ENCODE measurements around the gene PDGFA. TPM values are rescaled to one million over a fixed set of nuclear protein-coding genes. Genes with fewer than 3 reads are reported as not detected.

The PDGFA gene
- total and polyA plus RNA-seq, 8 donors = 25.9 to 69.4 (median 36.3) TPM

DNA sequence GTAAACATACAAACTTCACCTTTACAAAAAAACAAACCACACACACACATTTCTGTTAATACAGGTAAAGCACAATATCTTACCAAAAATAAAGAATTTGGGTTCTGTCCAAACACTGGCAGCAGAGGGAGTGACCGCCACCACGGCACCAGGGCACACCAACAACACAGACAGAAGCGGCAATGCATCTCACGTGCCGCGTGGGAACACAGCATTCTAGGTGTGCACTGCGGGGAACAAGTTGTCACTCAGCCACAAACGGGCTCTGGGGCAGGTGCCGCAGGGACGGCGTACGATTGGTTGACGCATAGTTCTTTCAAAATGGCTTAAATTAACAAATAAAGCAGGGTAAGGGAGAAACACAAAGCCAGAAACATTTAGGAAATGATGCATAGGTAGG, 22.3 kb downstream of the PDGFA start:
- Histone ChIP-seq H3K36me3 (peaks cover 0 to 51% of the 10 kb centered on the region in 2 donors), H3K4me1 (no peaks in the 10 kb centered on the region), H3K27me3 (no peaks in the 10 kb centered on the region), H3K9me3 (no peaks in the 10 kb centered on the region), H3K4me3 (no peak overlapping the region), H3K27ac (no peak overlapping the region)
- intact Hi-C loops (cut with DNase I) = no loop called here
- DNase-seq (peak in 1 of 4 donors; percentile 39), ATAC-seq (no peak)
- TF ChIP-seq, protein P1, sequence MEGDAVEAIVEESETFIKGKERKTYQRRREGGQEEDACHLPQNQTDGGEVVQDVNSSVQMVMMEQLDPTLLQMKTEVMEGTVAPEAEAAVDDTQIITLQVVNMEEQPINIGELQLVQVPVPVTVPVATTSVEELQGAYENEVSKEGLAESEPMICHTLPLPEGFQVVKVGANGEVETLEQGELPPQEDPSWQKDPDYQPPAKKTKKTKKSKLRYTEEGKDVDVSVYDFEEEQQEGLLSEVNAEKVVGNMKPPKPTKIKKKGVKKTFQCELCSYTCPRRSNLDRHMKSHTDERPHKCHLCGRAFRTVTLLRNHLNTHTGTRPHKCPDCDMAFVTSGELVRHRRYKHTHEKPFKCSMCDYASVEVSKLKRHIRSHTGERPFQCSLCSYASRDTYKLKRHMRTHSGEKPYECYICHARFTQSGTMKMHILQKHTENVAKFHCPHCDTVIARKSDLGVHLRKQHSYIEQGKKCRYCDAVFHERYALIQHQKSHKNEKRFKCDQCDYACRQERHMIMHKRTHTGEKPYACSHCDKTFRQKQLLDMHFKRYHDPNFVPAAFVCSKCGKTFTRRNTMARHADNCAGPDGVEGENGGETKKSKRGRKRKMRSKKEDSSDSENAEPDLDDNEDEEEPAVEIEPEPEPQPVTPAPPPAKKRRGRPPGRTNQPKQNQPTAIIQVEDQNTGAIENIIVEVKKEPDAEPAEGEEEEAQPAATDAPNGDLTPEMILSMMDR (IDR thresholded peaks at IDR 0.05) = no peak

DNA sequence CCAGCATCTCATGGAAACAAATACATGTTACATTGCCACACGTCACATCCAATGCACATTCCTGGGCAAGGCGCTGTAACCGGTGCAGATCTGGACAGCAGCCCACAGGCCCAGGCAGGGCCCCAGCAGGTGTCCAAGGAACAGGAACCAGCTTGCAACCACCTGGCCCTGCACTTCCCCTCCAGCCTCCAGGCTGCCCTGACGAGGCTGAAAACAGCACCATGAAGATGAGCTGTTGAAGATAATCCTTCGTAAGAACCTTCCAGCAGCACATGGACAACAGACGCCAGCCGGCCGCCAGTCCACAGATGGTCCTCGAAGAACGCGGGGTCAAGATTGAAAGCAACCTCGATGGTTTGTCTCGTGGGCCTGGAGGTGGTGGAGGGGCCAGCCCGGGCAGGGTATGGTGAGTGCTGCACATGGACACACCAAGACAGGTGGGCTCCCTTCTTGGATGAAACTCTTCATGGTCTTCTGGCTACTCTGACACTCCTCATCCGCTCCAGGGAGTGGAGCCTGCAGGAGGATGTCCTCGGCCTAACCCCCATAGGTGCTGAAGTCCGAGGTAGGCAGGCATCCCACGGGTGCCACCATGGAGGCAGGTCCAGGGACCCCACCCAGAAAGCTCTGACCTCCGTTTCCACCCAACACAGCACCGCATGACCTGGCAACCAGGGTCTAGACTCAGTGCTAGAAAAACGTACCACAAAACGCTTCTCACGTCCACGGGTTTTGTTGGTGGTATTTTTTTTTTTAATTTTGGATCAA, 22.9 kb downstream of the PDGFA start:
- Histone ChIP-seq H3K27me3 (no peaks in the 10 kb centered on the region), H3K27ac (no peak overlapping the region), H3K9me3 (no peaks in the 10 kb centered on the region), H3K4me3 (no peak overlapping the region), H3K36me3 (peaks cover 0 to 51% of the 10 kb centered on the region in 2 donors), H3K4me1 (no peaks in the 10 kb centered on the region)
- DNase-seq = peak in 1 of 4 donors; percentile 61
- no peak for ATAC-seq
- intact Hi-C loops (cut with DNase I) = no loop called here
- TF ChIP-seq, protein P1 (IDR thresholded peaks at IDR 0.05) = no peak

DNA sequence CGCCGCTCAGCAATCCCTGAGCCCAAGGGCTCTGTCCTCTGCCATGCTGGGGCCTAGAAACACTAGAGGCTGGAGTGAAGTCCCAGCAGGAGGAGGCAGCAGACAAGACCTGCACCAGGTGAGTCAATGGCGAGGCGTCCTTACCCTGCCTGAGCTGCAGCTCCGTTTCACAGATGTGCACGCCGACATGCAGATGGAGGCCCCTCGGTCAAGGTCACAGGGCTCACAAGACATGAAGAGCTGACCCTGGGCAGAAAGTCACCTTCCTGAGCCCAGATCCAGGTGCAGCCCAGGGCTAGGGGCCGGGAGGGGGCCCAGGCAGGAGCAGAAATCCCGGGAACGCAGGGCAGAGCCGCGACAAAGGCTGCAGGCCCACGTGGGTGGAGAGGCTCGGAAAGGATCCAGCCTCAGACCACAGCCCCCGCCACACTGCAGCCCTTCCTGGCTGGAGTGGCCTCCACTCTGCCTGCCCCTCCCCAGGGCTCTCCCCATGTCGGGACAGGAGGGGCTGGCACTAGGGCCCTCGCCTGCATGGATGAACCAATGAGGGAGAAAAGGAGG, 23.8 kb downstream of the PDGFA start:
- no peaks in the 10 kb centered on the region for H3K27me3 ChIP-seq
- TF ChIP-seq, protein P1 (IDR thresholded peaks at IDR 0.05) = no peak
- H3K4me1 ChIP-seq = no peaks in the 10 kb centered on the region
- H3K9me3 ChIP-seq = no peaks in the 10 kb centered on the region
- no peak overlapping the region for H3K27ac ChIP-seq
- peak in 1 of 4 donors; percentile 50 for DNase-seq
- no peak overlapping the region for H3K4me3 ChIP-seq
- intact Hi-C loops (cut with DNase I) = no loop called here
- peak; percentile 19 for ATAC-seq
- H3K36me3 ChIP-seq = peaks cover 0 to 42% of the 10 kb centered on the region in 2 donors

DNA sequence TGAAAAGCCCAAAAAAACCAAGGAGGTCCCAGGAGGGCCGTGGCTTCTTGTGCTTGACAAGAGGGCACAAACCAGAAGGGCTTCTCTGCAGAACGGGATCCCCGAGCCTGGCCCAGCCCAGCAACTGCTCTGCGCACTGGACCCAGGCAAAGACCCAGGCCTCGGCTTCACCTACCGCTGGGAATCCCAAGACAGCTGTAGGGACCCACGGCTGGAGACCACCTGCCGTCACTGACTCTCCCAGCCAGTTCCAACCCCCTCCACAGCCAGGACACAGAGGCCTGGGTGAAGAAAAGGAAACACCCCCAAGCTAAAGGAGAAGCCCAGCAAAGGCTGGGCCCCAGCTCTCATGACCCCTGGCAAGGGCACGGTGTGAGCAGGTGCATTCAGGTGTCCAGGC, 24.3 kb downstream of the PDGFA start:
- no peak for ATAC-seq
- TF ChIP-seq, protein P1 (IDR thresholded peaks at IDR 0.05) = no peak
- intact Hi-C loops (cut with DNase I) = no loop called here

DNA sequence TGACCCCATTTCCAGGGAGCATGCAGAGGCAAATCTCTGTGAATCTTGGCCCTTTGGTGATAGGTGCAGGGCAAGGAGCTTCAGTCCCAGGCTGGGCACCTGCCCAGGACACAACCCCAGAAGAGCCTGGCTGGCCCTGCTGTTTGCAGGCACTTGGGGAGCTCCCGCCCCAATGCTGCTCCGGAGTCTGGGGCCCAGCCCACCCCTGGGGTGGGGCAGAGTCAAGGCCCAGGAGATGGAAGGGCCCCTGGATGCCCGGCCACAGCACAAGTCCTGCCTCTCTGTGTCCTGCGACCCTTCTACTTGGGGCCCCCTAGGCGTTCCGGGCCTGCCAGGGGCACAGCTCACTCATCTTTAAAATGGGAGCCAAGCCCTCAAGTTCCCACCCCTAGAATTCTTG, 24.7 kb downstream of the PDGFA start:
- no peak overlapping the region for H3K4me3 ChIP-seq
- no peaks in the 10 kb centered on the region for H3K9me3 ChIP-seq
- TF ChIP-seq, protein P1 (IDR thresholded peaks at IDR 0.05) = no peak
- no peak for ATAC-seq
- no peak overlapping the region for H3K27ac ChIP-seq
- no peaks in the 10 kb centered on the region for H3K27me3 ChIP-seq
- intact Hi-C loops (cut with DNase I) = no loop called here
- H3K4me1 ChIP-seq = no peaks in the 10 kb centered on the region
- DNase-seq = peak in 2 of 4 donors; percentile 19 to 44
- peaks cover 0 to 33% of the 10 kb centered on the region in 2 donors for H3K36me3 ChIP-seq

More for the DNA sequence above, 24.3 kb downstream of the PDGFA start:
- DNase-seq = peak in 2 of 4 donors; percentile 21 to 67
- H3K4me1 ChIP-seq = no peaks in the 10 kb centered on the region
- H3K36me3 ChIP-seq = peaks cover 0 to 37% of the 10 kb centered on the region in 2 donors
- H3K9me3 ChIP-seq = no peaks in the 10 kb centered on the region
- no peak overlapping the region for H3K4me3 ChIP-seq
- H3K27me3 ChIP-seq = no peaks in the 10 kb centered on the region
- no peak overlapping the region for H3K27ac ChIP-seq
